SK-N-SH treated with all-trans-retinoic acid at 6 μM for 48 hours (cell line): ENCODE measurements around the gene GOLGA8T.
"Not testable (repeated sequence)": the region's sequence is repeated elsewhere in the genome, so short reads cannot be mapped to it uniquely, and the experiment has no call there.

Experiments
- ARNTL ChIP-seq: fragments of 450-650 bp; formaldehyde crosslinking; IDR thresholded peaks from 2 replicates; pipeline ENCODE4 v1.5.0; 2020; ENCODE audit warnings: low read depth, mild to moderate bottlenecking, moderate library complexity, borderline replicate concordance
- CREB5 ChIP-seq: fragments of 250-450 bp; sonication (Bioruptor Pico); IDR thresholded peaks from 2 replicates; pipeline ENCODE4 v1.5.1; 2020; ENCODE audit warnings: low read depth, mild to moderate bottlenecking, moderate library complexity
- CSRNP3 ChIP-seq: fragments of 250-450 bp; sonication (Bioruptor Pico); IDR thresholded peaks from 2 replicates; pipeline ENCODE4 v1.5.1; 2021; ENCODE audit warnings: mild to moderate bottlenecking, moderate library complexity
- GLIS3 ChIP-seq: fragments of 250-450 bp; sonication (Bioruptor Pico); IDR thresholded peaks from 2 replicates; pipeline ENCODE4 v1.5.0; 2020; ENCODE audit warnings: mild to moderate bottlenecking, moderate library complexity
- PATZ1 ChIP-seq: fragments of 250-450 bp; sonication (Bioruptor Pico); IDR thresholded peaks from 2 replicates; pipeline ENCODE4 v1.8.0; 2020; ENCODE audit warnings: mild to moderate bottlenecking, moderate library complexity, borderline replicate concordance
- PPARA ChIP-seq: fragments of 250-450 bp; sonication (Bioruptor Pico); IDR thresholded peaks from 2 replicates; pipeline ENCODE4 v1.5.0; 2020; ENCODE audit warnings: mild to moderate bottlenecking, borderline replicate concordance
- RARB ChIP-seq: fragments of 250-450 bp; sonication (Bioruptor Pico); IDR thresholded peaks from 2 replicates; pipeline ENCODE4 v1.8.0; 2021; ENCODE audit warnings: mild to moderate bottlenecking, moderate library complexity
- SNAI2 ChIP-seq: fragments of 250-450 bp; sonication (Bioruptor Pico); IDR thresholded peaks from 2 replicates; pipeline ENCODE4 v1.5.0; 2020; ENCODE audit warnings: mild to moderate bottlenecking, moderate library complexity
- TCF4 ChIP-seq: fragments of 250-450 bp; sonication (Bioruptor Pico); IDR thresholded peaks from 2 replicates; pipeline ENCODE4 v1.8.0; 2021; ENCODE audit warnings: mild to moderate bottlenecking, moderate library complexity, borderline replicate concordance
- TOX ChIP-seq: fragments of 250-450 bp; sonication (Bioruptor Pico); IDR thresholded peaks from 2 replicates; pipeline ENCODE4 v1.8.0; 2021; ENCODE audit warnings: mild to moderate bottlenecking, moderate library complexity, borderline replicate concordance
- ZFP3 ChIP-seq: fragments of 250-450 bp; sonication (Bioruptor Pico); IDR thresholded peaks from 2 replicates; pipeline ENCODE4 v1.5.0; 2020; ENCODE audit warnings: mild to moderate bottlenecking, moderate library complexity
- ZFP30 ChIP-seq: fragments of 450-650 bp; formaldehyde crosslinking; IDR thresholded peaks from 2 replicates; pipeline ENCODE4 v1.5.0; 2022; ENCODE audit warnings: mild to moderate bottlenecking, moderate library complexity
- ZNF8 ChIP-seq: fragments of 450-650 bp; formaldehyde crosslinking; IDR thresholded peaks from 2 replicates; pipeline ENCODE4 v1.5.0; 2020; ENCODE audit warnings: mild to moderate bottlenecking, moderate library complexity

GRCh38 chr15:30149891-30150290 lies 15.0 kb downstream of the GOLGA8T start:
- not testable (repeated sequence) for TF ChIP-seq RARB (CRISPR knock-in tag); ZFP3 (CRISPR knock-in tag); TOX (CRISPR knock-in tag); TCF4 (CRISPR knock-in tag); CSRNP3 (CRISPR knock-in tag); ZFP30 (CRISPR knock-in tag); PATZ1 (CRISPR knock-in tag); PPARA; CREB5 (CRISPR knock-in tag); GLIS3; ARNTL; ZNF8 (CRISPR knock-in tag); SNAI2 (CRISPR knock-in tag)
